PC-9 (cell line): ENCODE results near the gene GMCL2.

ENCODE experiments used
- CTCF ChIP-seq: fragments of 200-600 bp; sonication (generic); conservative IDR thresholded peaks from 2 replicates; pipeline ENCODE4 v1.6.1; 2017; ENCODE audit warnings: mixed run types, antibody characterized with exemption, mild to moderate bottlenecking, moderate library complexity
- EZH2 ChIP-seq: fragments of 200-600 bp; sonication (generic); IDR thresholded peaks from 2 replicates; pipeline ENCODE4 v1.8.0; 2017; ENCODE audit warnings: antibody characterized with exemption, low read depth

GRCh38 chr5:178227929-178228328 lies 40.8 kb upstream of the GMCL2 start:
- TF ChIP-seq CTCF, result no peak
- TF ChIP-seq EZH2, result no peak
